ENCODE data around the gene C6orf62. TPM values are rescaled to one million over a fixed set of nuclear protein-coding genes. Genes with fewer than 3 reads are reported as not detected.
"Not testable (repeated sequence)": the region's sequence is repeated elsewhere in the genome, so short reads cannot be mapped to it uniquely, and the experiment has no call there.

C6orf62 gene
- total and polyA plus RNA-seq, 2 donors (not counting 1 experiment from before 2014, with no cell fraction given): 69.2 to 143 TPM

GRCh38 chr6:24668997-24669361, 50.0 kb downstream of the C6orf62 start:
- peaks cover 0 to 2% of the 10 kb centered on the region in 2 experiments for H3K36me3 ChIP-seq (replicated peaks in 1 of 2; ENCODE audit: control extremely low read depth in 1 of 2, control insufficient read depth in 1 of 2, extremely low read depth in 1 of 2, insufficient read depth in 2 of 2, low read length in 1 of 2)
- H3K27me3 Mint-ChIP-seq: no peaks in the 10 kb centered on the region
- no peaks in the 10 kb centered on the region for H4K20me1 ChIP-seq (ENCODE audit: control insufficient read depth, insufficient read depth, low read length, poor library complexity, severe bottlenecking)
- no peak overlapping the region for H3K9ac ChIP-seq (ENCODE audit: low read length)
- no peak overlapping the region for H3K4me2 ChIP-seq (replicated peaks; ENCODE audit: low read depth, low read length, poor library complexity, severe bottlenecking)
- H2AFZ ChIP-seq (ENCODE audit: insufficient read depth, low read depth, low read length, poor library complexity, severe bottlenecking): no peak overlapping the region
- H3K27ac Mint-ChIP-seq: no peak overlapping the region
- CTCF ChIA-PET: interaction anchor here (0.7 to 1.6 kb wide), 2 partner anchors 89 to 206 kb away, joined by 3 to 4 read pairs; no protein-coding TSS in a partner anchor
- POLR2A ChIA-PET: no interaction called here
- TF ChIP-seq EZH2 (IDR thresholded peaks at IDR 0.05; ENCODE audit: borderline replicate concordance, insufficient read depth, low read depth, low read length, poor library complexity, severe bottlenecking) (no peak), CTCF (IDR thresholded peaks at IDR 0.05) (no peak)
- H3K4me3 ChIP-seq (ENCODE audit: control extremely low read depth in 1 of 5, extremely low read depth in 1 of 5, insufficient read depth in 1 of 5, low read depth in 2 of 5, low read length in 4 of 5): no peak overlapping the region
- H3K4me1 Mint-ChIP-seq: peaks cover 41% of the 10 kb centered on the region
- no peak overlapping the region for H3K4me3 Mint-ChIP-seq
- no CpG with 5 or more reads among the region's 9 CpGs for WGBS (ENCODE audit: insufficient coverage)
- DNase-seq (no peak), ATAC-seq (ENCODE audit: low read depth) (no peak)
- intact Hi-C loops (cut with micrococcal nuclease): no loop called here
- H3K27ac ChIP-seq (ENCODE audit: low read length in 2 of 2): no peak overlapping the region
- H3K9me3 Mint-ChIP-seq (ENCODE audit: insufficient read depth): peaks cover 4% of the 10 kb centered on the region
- peaks cover 0 to 9% (median 8%) of the 10 kb centered on the region in 3 donors for H3K9me3 ChIP-seq (ENCODE audit: control extremely low read depth in 1 of 3, control insufficient read depth in 2 of 3, insufficient read depth in 1 of 3, low read length in 2 of 3)
- H3K4me1 ChIP-seq (ENCODE audit: control insufficient read depth in 2 of 2, insufficient read depth in 2 of 2, low read length in 2 of 2): peaks cover 22 to 23% of the 10 kb centered on the region in 2 donors
- peaks cover 33% of the 10 kb centered on the region for H3K79me2 ChIP-seq (ENCODE audit: control insufficient read depth, insufficient read depth, low read length)
- no peaks in the 10 kb centered on the region for H3K27me3 ChIP-seq (replicated peaks in 1 of 4; ENCODE audit: control extremely low read depth in 1 of 4, control insufficient read depth in 3 of 4, insufficient read depth in 4 of 4, low read length in 3 of 4)

GRCh38 chr6:24668066-24668996, 50.6 kb downstream of the C6orf62 start:
- Mint-ChIP-seq H3K4me1 (peaks cover 46% of the 10 kb centered on the region), H3K4me3 (peak overlapping the region; percentile 53)
- H3K9me3 ChIP-seq (ENCODE audit: control extremely low read depth in 1 of 3, control insufficient read depth in 2 of 3, insufficient read depth in 1 of 3, low read length in 2 of 3); H3K36me3 ChIP-seq (replicated peaks in 1 of 2; ENCODE audit: control extremely low read depth in 1 of 2, control insufficient read depth in 1 of 2, extremely low read depth in 1 of 2, insufficient read depth in 2 of 2, low read length in 1 of 2); H2AFZ ChIP-seq (ENCODE audit: insufficient read depth, low read depth, low read length, poor library complexity, severe bottlenecking); H3K27ac ChIP-seq (ENCODE audit: low read length in 2 of 2); H3K27ac Mint-ChIP-seq; DNase-seq; H3K4me3 ChIP-seq (ENCODE audit: control extremely low read depth in 1 of 5, extremely low read depth in 1 of 5, insufficient read depth in 1 of 5, low read depth in 2 of 5, low read length in 4 of 5); ATAC-seq (ENCODE audit: low read depth); H3K27me3 Mint-ChIP-seq; H3K9ac ChIP-seq (ENCODE audit: low read length); H3K27me3 ChIP-seq (replicated peaks in 1 of 4; ENCODE audit: control extremely low read depth in 1 of 4, control insufficient read depth in 3 of 4, insufficient read depth in 4 of 4, low read length in 3 of 4); H4K20me1 ChIP-seq (ENCODE audit: control insufficient read depth, insufficient read depth, low read length, poor library complexity, severe bottlenecking); intact Hi-C loops (cut with micrococcal nuclease); H3K9me3 Mint-ChIP-seq (ENCODE audit: insufficient read depth): not testable (repeated sequence)
- Histone ChIP-seq H3K4me2 (replicated peaks; ENCODE audit: low read depth, low read length, poor library complexity, severe bottlenecking) (peak overlapping the region; percentile 82), H3K79me2 (ENCODE audit: control insufficient read depth, insufficient read depth, low read length) (peaks cover 33% of the 10 kb centered on the region), H3K4me1 (ENCODE audit: control insufficient read depth in 2 of 2, insufficient read depth in 2 of 2, low read length in 2 of 2) (peaks cover 22 to 23% of the 10 kb centered on the region in 2 donors)
- POLR2A ChIA-PET: interaction anchor here (4.2 kb wide), 1 partner anchor 22 kb away, joined by 17 read pairs; the partner anchor contains the start of gene KIAA0319
- WGBS (ENCODE audit: insufficient coverage): 88% methylated on average over 15 of the region's 18 CpGs
- CTCF ChIA-PET: interaction anchor here (1.6 to 3.0 kb wide), 3 partner anchors 82 to 89 kb away, joined by 4 to 24 read pairs (median 8); no protein-coding TSS in a partner anchor
